Hematopoietic multipotent progenitor cell treated with erythropoietin and hydrocortisone succinate and interleukin-3 and kit ligand, for 15 days (in vitro differentiated cells): ENCODE measurements around the gene PATE2.

Source experiments
- DNase-seq: peaks from one replicate; pipeline ENCODE4 v3.0.0-alpha.2; 2015; ENCODE audit warnings: low spot score

Gene PATE2

DNA sequence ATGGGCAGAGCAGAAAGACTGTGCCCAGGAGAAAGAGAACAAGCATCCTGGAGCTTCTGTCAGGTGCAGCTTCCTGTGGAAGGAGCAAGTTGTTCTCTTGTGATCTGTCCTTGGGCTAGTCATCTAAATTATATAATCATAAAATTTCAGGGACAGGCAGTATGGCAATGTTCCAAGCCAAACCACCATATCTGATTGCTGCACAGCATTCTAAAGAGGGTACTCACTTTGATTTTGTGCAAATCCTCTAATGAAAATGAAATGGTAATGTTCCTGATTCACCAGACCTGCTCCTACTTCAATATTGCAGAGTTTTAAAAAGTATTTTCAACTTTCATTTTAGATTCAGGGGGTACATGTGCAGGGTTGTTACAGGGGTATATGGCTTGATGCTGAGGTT lies at the start of gene PATE2:
Gene PATE2, minus strand, starts transcription at position 101 of the 400 bp plus-strand sequence. Its CDS starts 55 bp downstream, at position 46.
- no peak for DNase-seq

- no peak for DNase-seq
These were observed 29.3 kb upstream of the PATE2 start for GRCh38 chr11:125807909-125808308.

DNA sequence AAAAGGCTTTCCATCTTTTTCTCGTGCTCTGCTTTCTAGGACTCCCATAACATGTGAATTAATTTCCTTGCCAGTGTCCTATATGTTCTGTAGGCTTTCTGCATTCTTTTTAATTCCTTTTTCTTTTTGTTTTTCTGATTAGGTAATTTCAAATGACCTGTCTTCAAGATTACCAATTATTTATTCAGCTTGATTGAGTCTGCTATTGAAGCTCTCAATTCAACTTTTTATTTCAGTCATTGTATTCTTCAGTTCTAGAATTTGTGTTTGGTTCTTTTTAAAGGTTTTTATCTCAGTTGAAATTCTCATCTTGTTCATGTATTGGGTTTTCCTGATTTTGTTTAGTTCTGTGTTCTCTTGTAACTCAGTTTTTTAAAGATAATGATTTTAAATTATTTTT lies 23.8 kb upstream of the PATE2 start:
- no peak for DNase-seq

GRCh38 chr11:125799808-125800207 lies 21.2 kb upstream of the PATE2 start:
- DNase-seq = no peak

DNA sequence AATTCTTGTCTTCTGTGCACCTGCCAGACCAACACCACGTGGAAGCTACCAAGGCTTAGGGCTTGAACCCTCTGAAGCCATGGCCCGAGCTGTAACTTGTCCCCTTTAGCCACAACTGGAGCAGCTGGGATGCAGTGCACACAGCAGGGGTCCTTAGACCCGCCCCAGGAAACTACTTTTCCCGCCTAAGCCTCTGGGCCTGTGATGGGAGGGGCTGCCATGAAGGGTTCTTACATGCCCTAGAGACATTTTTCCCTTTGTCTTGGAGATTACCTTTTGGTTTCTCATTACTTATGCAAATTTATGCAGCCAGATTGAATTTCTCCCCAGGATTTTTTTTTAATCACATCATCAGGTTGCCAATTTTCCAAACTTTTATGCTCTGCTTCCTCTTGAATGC lies 19.0 kb upstream of the PATE2 start:
- no peak for DNase-seq

DNA sequence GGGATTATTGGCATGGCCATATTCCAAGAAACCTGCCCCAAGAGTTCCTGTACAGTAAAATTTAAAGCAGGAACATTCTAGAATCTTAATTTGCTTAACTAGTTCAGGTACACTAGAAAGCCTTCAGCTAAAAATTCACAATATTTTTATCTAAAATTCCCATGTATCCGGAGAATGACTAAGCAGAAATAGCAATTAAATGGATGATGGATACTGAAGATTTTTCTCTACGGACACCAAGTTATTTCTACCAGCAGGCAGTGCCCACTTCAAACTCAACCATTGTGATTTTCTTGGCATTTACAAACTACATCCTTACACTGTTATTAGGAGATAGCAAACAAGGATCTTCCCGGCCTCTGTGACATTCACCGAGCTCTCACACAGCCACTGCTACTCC lies 12.2 kb upstream of the PATE2 start:
- no peak for DNase-seq

DNA sequence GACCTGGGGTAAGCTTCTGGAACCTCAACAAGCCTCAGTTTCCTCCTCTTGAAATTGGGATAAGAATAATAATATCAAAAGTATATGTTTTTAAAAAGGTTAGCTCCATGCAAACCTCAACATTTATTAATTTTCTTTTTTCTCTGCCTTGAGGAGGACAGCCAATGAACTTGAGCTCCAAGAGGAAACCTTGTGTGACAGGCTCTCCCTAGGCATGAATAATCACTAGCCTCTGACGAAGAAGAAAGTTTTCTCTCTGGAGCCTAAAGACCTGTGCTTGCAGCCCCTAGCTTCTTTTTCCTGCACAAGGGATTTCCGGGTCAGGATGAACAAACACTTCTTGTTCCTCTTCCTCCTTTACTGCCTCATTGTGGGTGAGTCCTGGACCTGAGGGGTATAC lies 9.2 kb upstream of the PATE2 start, which contains the start of gene PATE3:
Gene PATE3, plus strand, starts transcription at position 301 of the 400 bp plus-strand sequence. Its CDS starts 25 bp downstream, at position 326.
- DNase-seq = no peak

DNA sequence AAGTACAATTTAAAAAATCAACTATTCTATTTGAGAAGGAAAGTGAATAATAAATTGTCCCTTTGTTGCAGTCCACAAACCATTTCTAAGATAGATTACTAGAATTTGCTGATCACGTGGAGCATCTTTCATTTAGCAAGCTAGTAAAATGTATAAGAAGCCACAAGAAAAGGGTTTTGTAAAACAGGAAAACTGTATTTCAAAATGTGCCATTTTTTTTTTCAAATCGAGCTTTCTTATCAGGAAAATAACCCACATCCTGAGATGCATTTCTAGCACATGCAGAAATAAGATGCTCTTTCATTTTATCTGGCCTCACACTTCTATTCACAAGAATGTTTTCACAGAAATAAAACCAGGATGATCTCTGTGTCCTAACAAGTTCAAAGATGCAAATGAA lies 6.0 kb upstream of the PATE2 start:
- no peak for DNase-seq

DNA sequence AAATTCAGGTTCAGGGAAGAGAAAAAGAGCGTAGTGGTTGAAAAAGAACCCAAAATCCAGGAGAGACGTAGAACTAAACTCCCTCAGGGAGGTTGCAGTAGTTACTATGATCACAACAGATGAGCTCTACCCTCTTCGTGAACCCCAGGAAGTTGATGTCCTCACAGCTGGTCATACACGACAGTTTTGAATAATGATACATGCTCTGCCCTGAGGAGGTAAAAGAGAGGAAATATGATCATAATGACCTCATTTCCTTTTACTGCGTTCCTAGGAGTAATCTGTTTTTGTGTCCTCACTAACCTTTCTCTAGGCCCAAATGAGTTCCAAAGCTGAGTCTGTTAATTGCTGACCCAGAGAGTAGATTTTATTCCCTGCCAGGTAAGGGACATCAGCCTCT lies 1.3 kb downstream of the PATE2 start:
- no peak for DNase-seq

DNA sequence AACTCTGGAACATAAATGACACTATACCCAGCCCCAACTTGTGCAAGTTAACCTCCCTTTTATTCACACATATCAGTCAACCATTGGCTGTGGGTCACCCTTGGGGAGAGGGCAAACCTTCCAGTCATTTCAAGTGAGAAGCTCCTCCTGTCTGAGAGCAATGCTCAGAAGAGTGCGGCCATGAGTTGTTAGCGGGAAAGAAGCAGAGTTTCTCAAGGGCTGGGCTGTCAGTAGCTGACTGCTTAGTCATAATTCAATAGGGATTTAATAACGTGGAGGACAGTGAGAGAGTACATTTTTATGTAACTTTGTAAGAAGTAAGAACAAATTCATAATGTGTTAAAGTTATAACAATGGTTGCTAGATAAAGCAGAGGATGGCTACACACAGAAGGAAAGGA lies 5.1 kb downstream of the PATE2 start:
- no peak for DNase-seq

DNA sequence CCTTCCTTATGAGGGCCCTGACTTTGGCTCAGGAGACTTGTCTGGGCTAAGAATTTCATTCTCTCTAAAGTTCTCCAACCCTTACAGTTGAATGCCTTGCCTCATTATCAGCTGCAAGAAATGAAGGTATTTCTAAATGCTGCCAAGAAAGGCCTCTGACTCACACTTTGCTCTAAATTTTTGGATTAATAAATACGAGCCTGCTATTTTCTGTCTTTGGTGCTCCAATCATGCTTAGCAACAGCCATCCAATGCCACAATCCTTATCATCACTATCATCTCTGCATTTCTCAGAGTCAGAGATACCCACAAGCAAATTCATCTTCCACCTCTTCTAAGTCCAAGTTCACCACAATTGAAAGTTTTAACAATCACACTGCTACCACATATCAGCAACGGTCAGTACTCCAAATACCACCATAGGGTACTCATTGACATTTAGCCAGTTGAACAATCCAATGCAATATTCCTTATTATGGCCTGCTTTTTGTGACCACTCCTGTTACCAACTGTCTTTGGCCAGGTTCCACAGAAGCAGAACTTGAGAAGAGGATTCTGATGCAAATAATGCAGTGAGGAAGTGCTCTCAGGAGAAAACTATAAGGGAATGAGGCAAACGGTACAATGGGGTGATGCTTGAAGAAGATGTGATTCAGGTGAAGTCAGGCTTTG lies 5.7 kb downstream of the PATE2 start:
- DNase-seq = no peak

GRCh38 chr11:125770583-125770982 lies 8.0 kb downstream of the PATE2 start:
- DNase-seq = no peak

- DNase-seq = no peak
These were observed 10.1 kb downstream of the PATE2 start for GRCh38 chr11:125768336-125769046.

GRCh38 chr11:125766251-125766650 lies 12.4 kb downstream of the PATE2 start:
- DNase-seq = no peak

DNA sequence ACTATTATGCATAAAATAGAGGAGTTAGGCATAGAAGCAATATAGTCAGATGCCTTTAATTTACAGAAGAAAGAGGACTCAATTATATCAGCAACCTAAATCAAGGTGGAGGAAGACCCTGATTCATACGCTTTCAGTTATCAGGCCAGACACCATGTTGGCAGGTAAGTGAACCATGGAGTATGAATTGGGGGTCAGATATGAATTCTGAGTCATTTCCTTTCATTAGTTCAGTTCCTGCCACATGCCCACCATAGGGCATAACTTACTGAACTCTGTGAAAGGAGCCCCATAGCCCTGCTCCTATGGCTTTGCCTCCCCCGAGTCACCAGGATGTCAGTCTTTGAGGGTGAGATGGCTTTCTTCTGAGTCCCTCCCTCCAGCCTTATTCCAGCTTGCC lies 15.1 kb downstream of the PATE2 start:
- no peak for DNase-seq

GRCh38 chr11:125762445-125762844 lies 16.2 kb downstream of the PATE2 start:
- no peak for DNase-seq

DNA sequence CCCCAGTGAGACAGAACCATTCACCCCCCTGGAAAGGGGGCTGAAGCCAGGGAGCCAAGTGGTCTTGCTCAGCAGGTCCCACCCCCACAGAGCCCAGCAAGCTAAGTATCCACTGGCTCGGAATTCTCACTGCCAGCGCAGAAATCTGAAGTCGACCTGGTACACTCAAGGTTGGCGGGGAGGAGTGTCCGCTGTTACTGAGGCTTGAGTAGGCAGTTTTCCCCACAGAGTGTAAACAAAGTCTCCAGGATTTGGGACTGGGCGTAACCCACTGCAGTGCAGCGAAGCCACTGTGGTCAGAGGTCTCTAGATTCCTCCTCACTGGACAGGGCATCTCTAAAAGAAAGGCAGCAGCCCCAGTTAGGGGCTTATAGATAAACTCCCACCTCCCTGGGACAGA lies 22.6 kb downstream of the PATE2 start:
- no peak for DNase-seq

- no peak for DNase-seq
These were observed 28.0 kb downstream of the PATE2 start for GRCh38 chr11:125750629-125751028.

GRCh38 chr11:125745979-125746378 lies 32.6 kb downstream of the PATE2 start, which contains the start of gene PATE1:
PATE1 (plus strand) TSS chr11:125746279; CDS start chr11:125746305, 26 bp downstream.
- no peak for DNase-seq

GRCh38 chr11:125743681-125744080 lies 34.9 kb downstream of the PATE2 start:
- DNase-seq = no peak

DNA sequence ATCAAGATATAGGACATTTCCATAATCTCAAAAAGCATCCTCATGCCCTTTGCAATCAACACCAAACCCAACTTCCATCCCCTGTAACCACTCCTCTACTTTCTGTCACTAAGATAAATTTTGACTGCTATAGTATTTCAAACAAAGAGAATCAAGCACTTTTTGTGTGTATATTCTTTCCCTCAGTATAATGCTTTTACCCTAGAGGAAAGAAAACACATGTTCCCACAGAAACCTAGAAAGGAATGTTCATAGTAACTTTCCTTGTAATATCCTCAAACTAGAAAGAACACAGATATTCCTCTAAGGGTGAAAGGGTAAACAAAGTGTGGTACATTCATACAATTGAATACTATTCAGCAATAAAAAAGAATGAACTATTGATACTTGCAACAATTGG lies 38.0 kb downstream of the PATE2 start:
- no peak for DNase-seq

GRCh38 chr11:125728969-125729368 lies 49.7 kb downstream of the PATE2 start:
- no peak for DNase-seq
